Activated T-cell treated with anti-CD3 and anti-CD28 coated beads, Interleukin-2, amount 50 U/mL, for 24 hours (primary cell): ENCODE results near the gene PARD6B.
"Not testable (repeated sequence)": the region's sequence is repeated elsewhere in the genome, so short reads cannot be mapped to it uniquely, and the experiment has no call there.

Experiments used
- DNase-seq: peaks from one replicate; pipeline ENCODE4 v3.0.0-alpha.2; 2020
- H3K27ac Mint-ChIP-seq: 2 replicates; pipeline ENCODE4 v1.8.0; 2020; ENCODE audit warnings: mild to moderate bottlenecking, mixed read lengths
- H3K27me3 Mint-ChIP-seq: 2 replicates; pipeline ENCODE4 v1.8.0; 2020; ENCODE audit warnings: mixed read lengths
- H3K36me3 Mint-ChIP-seq: 2 replicates; pipeline ENCODE4 v1.8.0; 2020; ENCODE audit warnings: low read depth, mixed read lengths
- H3K4me1 Mint-ChIP-seq: 2 replicates; pipeline ENCODE4 v1.8.0; 2020; ENCODE audit warnings: low read depth, mixed read lengths
- H3K4me3 Mint-ChIP-seq: 2 replicates; pipeline ENCODE4 v1.8.0; 2020; ENCODE audit warnings: mild to moderate bottlenecking, moderate library complexity, mixed read lengths
- H3K9me3 Mint-ChIP-seq: 2 replicates; pipeline ENCODE4 v1.8.0; 2020; ENCODE audit warnings: mixed read lengths

Gene PARD6B

DNA sequence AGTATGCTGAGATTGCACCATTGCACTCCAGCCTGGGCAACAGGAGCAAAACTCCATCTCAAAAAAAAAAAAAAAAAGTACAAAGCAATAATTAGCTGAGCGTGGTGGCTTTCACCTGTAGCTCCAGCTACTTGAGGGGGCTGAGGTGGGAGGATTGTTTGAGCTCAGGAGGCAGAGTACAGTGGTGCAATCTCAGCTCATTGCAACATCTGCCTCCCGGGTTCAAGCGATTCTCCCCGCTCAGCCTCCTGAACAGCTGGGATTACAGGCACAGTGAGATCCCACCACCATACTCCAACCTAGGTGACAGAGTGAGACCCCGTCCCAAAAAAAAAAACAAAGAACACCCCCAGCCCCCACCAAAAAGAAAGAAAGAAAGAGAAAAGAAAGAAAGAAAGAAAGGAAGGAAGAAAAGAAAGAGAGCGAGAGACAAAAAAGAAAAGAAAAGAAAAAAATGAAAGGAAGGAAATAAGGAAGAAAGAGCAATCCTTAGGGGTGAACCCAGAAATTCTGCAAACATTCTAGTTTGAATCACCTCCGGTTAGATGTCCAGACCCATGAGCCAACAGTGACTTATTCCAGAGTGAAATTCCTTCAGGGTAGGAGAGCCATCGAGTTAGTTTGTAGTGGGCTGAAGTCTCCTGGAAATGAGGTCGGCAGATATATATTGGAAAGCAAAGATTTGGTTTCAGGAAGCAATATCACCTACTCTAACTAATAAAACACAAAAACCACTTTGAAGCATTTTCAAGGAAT, 36.8 kb upstream of the PARD6B start:
- Mint-ChIP-seq H3K36me3 (no peaks in the 10 kb centered on the region), H3K9me3 (no peaks in the 10 kb centered on the region), H3K4me3 (no peak overlapping the region), H3K4me1 (peaks cover 11% of the 10 kb centered on the region), H3K27me3 (peaks cover 39% of the 10 kb centered on the region), H3K27ac (no peak overlapping the region)
- DNase-seq: no peak

GRCh38 chr20:50695135-50695872, 36.1 kb upstream of the PARD6B start:
- H3K4me1 Mint-ChIP-seq: peaks cover 11% of the 10 kb centered on the region
- no peak overlapping the region for H3K4me3 Mint-ChIP-seq
- H3K36me3 Mint-ChIP-seq: no peaks in the 10 kb centered on the region
- DNase-seq: no peak
- no peak overlapping the region for H3K27ac Mint-ChIP-seq
- no peaks in the 10 kb centered on the region for H3K9me3 Mint-ChIP-seq
- H3K27me3 Mint-ChIP-seq: peaks cover 32% of the 10 kb centered on the region

GRCh38 chr20:50698255-50698654, 33.1 kb upstream of the PARD6B start:
- not testable (repeated sequence) for H3K27ac Mint-ChIP-seq, H3K36me3 Mint-ChIP-seq, DNase-seq, H3K4me1 Mint-ChIP-seq, H3K4me3 Mint-ChIP-seq, H3K9me3 Mint-ChIP-seq, H3K27me3 Mint-ChIP-seq

DNA sequence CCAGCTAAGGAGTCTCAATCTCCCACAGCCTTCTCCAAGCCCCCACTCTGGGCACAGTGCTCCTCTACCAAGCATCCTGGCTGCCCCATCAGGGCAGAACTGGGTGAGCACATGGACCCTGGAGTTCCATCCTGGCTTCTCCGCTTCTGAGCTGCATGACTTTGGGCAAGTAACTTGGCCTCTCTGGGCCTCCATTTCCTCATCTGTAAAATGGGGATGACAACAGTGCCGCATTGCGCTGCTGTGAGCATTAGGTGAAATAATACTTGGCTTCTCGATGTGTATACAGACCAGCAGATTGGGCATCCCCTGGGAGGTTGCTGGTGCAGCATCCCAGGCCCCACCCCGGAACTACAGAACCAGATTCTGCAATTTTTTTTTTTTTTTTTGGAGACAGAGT, 31.7 kb upstream of the PARD6B start:
- Mint-ChIP-seq H3K27me3 (peaks cover 5% of the 10 kb centered on the region), H3K36me3 (no peaks in the 10 kb centered on the region), H3K27ac (no peak overlapping the region), H3K4me3 (no peak overlapping the region), H3K9me3 (no peaks in the 10 kb centered on the region), H3K4me1 (no peaks in the 10 kb centered on the region)
- DNase-seq: no peak

DNA sequence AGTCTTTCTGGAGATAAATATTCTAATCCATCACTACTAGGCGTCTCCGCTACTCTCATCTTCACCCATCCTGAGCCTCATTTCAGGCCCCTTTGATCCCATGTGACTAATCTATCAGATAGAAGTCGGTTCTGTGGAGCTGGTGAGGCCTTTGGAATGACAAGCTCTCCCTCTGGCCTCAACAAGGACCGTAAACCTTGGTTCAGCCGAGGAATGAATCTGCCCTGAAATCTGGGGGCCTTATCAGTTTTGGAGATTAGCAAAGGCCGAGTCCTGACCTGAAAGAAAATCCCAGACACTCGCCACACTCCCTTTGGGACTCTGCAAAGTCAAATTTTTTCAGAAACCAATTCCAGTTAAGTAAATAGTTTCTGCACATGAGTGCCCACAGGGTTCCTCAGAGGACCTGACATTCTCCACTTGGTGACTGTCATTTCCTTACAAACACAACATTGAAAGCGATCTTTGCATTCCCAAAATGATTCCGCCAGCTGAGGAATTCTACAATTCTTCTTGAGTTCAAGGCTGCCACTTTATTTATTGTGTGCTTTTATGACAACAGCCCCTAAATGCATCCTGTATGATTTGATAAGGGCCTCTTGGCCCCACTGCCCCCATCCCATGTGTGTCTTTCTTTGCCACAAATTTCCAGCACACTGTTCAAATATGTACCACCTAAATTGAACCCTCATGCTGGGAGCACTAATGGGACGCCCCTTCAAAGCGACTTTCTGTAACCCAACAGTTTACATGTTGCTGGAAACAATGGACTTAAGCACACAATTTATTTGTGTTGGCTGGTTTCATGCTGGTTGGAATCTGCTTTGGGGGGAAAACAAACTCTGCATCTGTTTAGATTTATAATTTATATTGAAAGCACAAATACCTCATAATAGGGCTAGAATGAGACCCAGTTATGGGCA, 30.1 kb upstream of the PARD6B start:
- no peaks in the 10 kb centered on the region for H3K4me1 Mint-ChIP-seq
- H3K27me3 Mint-ChIP-seq: peaks cover 10% of the 10 kb centered on the region
- H3K27ac Mint-ChIP-seq: no peak overlapping the region

GRCh38 chr20:50703651-50704438, 27.5 kb upstream of the PARD6B start:
- H3K27ac Mint-ChIP-seq, H3K36me3 Mint-ChIP-seq, DNase-seq, H3K4me3 Mint-ChIP-seq, H3K27me3 Mint-ChIP-seq, H3K9me3 Mint-ChIP-seq, H3K4me1 Mint-ChIP-seq: not testable (repeated sequence)

More for the DNA sequence above, 30.1 kb upstream of the PARD6B start:
- Mint-ChIP-seq H3K4me3 (no peak overlapping the region), H3K36me3 (no peaks in the 10 kb centered on the region), H3K9me3 (no peaks in the 10 kb centered on the region)
- no peak for DNase-seq

GRCh38 chr20:50704514-50704913, 26.9 kb upstream of the PARD6B start:
- peaks cover 8% of the 10 kb centered on the region for H3K27me3 Mint-ChIP-seq
- no peak for DNase-seq
- H3K36me3 Mint-ChIP-seq: no peaks in the 10 kb centered on the region
- H3K27ac Mint-ChIP-seq: no peak overlapping the region
- no peaks in the 10 kb centered on the region for H3K4me1 Mint-ChIP-seq
- H3K4me3 Mint-ChIP-seq: no peak overlapping the region
- no peaks in the 10 kb centered on the region for H3K9me3 Mint-ChIP-seq

DNA sequence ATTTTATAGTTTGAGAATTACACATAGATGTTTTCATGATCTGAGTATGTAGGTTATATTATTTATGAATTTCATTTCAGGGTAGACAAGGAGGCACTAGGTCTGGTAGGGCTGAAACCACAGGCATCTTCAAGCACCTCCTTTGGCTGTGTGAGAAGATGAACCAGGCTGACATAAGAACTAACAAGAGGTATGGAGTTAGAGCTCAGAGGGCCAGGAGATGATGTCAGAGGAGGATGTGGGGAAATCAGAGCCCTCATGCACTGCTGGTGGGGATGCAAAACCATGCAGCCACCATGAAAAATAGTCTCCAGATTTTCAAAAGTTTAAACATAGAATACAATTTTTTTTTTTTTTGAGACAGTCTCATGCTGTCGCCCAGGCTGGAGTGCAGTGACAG, 26.4 kb upstream of the PARD6B start:
- H3K27ac Mint-ChIP-seq: no peak overlapping the region
- H3K36me3 Mint-ChIP-seq: no peaks in the 10 kb centered on the region
- H3K4me3 Mint-ChIP-seq: no peak overlapping the region
- H3K27me3 Mint-ChIP-seq: peaks cover 8% of the 10 kb centered on the region
- no peak for DNase-seq
- H3K4me1 Mint-ChIP-seq: no peaks in the 10 kb centered on the region
- H3K9me3 Mint-ChIP-seq: no peaks in the 10 kb centered on the region

DNA sequence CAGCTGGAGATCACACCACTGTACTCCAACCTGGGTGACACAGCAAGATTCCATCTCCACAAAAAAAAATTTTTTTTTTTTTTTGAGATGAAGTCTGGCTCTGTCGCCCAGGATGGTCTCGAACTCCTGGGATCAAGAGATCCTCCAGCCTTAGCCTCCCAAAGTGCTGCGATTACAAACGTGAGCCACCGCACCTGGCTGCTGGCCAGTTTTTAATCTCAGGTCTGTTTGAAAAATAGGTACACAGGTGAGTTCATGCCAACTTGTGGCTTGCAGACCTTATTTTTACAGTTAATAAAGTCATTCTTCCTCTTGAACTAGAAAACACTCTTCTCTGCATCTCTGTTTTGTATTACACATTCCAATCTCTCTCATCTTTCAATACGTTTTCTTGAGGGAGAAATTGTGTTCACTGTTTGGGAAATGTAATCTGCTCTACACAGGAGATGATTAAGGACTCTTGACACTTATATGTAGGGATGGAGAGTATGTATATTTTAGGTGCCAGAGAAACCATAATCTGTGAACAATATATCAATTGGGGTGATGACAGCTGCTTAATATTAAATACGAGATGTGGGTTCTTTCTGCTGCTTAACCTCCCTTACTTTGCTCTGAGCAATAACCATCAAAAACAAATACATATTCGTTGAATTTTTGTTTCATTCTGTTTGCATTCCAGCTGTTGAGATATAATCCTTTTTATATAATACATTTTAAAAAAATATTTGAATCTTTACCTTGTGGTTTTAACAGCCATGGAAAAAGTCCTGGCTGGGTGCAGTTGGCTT, 22.3 kb upstream of the PARD6B start:
- DNase-seq: no peak
- Mint-ChIP-seq H3K36me3 (no peaks in the 10 kb centered on the region), H3K9me3 (no peaks in the 10 kb centered on the region), H3K4me3 (no peak overlapping the region), H3K4me1 (no peaks in the 10 kb centered on the region), H3K27ac (no peak overlapping the region), H3K27me3 (peaks cover 27% of the 10 kb centered on the region)

DNA sequence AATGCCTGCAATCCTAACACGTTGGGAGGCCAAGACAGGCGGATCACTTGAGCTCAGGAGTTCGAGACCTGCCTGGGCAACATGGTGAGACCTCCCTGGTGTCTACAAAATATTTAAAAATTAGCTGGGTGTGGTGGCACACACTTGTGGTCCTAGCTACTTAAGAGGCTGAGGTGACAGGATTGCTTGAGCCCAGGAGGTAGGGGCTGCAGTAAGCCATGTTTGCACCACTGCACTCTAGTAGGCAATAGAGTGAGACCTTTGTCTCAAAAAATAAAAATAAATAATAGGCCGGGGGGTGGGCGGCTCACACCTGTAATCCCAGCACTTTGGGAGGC, 21.8 kb upstream of the PARD6B start:
- H3K4me1 Mint-ChIP-seq: no peaks in the 10 kb centered on the region

GRCh38 chr20:50710492-50711063, 20.8 kb upstream of the PARD6B start:
- no peak overlapping the region for H3K4me3 Mint-ChIP-seq
- H3K27me3 Mint-ChIP-seq: peaks cover 32% of the 10 kb centered on the region
- H3K9me3 Mint-ChIP-seq: no peaks in the 10 kb centered on the region
- no peaks in the 10 kb centered on the region for H3K4me1 Mint-ChIP-seq
- H3K27ac Mint-ChIP-seq: no peak overlapping the region
- no peak for DNase-seq
- H3K36me3 Mint-ChIP-seq: no peaks in the 10 kb centered on the region

More for the DNA sequence above, 21.8 kb upstream of the PARD6B start:
- Mint-ChIP-seq H3K9me3 (no peaks in the 10 kb centered on the region), H3K27ac (no peak overlapping the region), H3K27me3 (peaks cover 27% of the 10 kb centered on the region), H3K4me3 (no peak overlapping the region), H3K36me3 (no peaks in the 10 kb centered on the region)
- DNase-seq: no peak

DNA sequence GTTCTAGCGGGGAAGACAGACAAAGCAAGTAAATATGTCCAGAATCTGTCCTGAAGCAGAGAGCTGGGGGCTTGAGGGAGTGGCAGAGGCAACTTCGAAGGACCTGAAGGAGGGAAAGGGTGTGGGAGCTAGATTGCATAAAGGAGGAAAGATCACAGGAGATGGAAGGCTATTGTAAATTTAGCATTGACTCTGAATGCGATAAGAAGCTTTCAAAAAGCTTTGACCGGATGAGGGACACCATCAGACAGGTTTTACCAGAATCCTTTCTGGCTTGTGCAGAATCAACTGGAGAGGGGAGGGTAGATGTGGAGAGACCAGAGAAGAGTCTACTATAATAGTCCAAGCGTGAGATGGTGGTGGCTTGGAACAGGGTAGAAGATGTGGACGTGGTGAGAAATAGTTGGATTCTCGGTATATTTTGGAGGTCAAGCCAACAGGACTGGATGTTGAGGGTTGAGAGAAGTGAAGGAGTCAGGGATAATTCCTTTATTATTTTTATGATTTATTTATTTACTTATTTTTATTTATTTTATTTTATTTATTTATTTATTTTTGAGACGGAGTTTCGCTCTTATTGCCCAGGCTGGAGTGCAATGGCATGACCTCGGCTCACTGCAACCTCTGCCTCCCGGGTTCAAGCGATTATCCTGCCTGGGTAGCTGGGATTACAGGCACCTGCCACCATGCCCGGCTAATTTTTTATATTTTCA, 20.1 kb upstream of the PARD6B start:
- Mint-ChIP-seq H3K4me3 (no peak overlapping the region), H3K27ac (no peak overlapping the region), H3K9me3 (no peaks in the 10 kb centered on the region), H3K36me3 (no peaks in the 10 kb centered on the region), H3K27me3 (peaks cover 27% of the 10 kb centered on the region), H3K4me1 (no peaks in the 10 kb centered on the region)
- no peak for DNase-seq
